Testis (tissue), 3 donors: Measurements from ENCODE around the gene ARHGEF11. TPM values are rescaled to one million over a fixed set of nuclear protein-coding genes. Genes with fewer than 3 reads are reported as not detected.
A peak's percentile ranks its signal among the peaks of the same experiment; 100 is the strongest.

Experiments used
- DNase-seq: peaks from one replicate; pipeline ENCODE4 v3.0.0-alpha.2; 2019
- H3K27ac ChIP-seq, 2 donors: fragments of 200-600 bp; sonication (generic); one replicate each; pipeline ENCODE4 v1.5.1; 2019
- H3K27me3 ChIP-seq: fragments of 200-600 bp; sonication (generic); one replicate; pipeline ENCODE4 v1.5.1; 2019
- H3K36me3 ChIP-seq: fragments of 200-600 bp; sonication (generic); one replicate; pipeline ENCODE4 v1.5.1; 2017; ENCODE audit warnings: low read depth; ENCODE audit errors: missing control alignments
- H3K4me1 ChIP-seq: fragments of 200-600 bp; sonication (generic); one replicate; pipeline ENCODE4 v1.5.1; 2019
- H3K4me3 ChIP-seq, 2 donors: fragments of 200-600 bp; sonication (generic); one replicate each; pipeline ENCODE4 v1.5.1; 2017 to 2019
- H3K9me3 ChIP-seq: fragments of 200-600 bp; sonication (generic); one replicate; pipeline ENCODE4 v1.5.1; 2017
- CTCF ChIP-seq, 3 experiments: fragments of 450-650 bp in 2 of 3; fragments of 200-600 bp in 1 of 3; sonication (generic) in 1 of 3; IDR thresholded peaks; one replicate each; pipeline ENCODE4 v1.5.1; 2016 to 2019; ENCODE audit warnings: antibody characterized with exemption in 3 of 3, mild to moderate bottlenecking in 2 of 3, moderate library complexity in 1 of 3
- POLR2A ChIP-seq: fragments of 450-650 bp; IDR thresholded peaks from one replicate; pipeline ENCODE4 v1.6.1; 2017; ENCODE audit warnings: antibody characterized with exemption, mild to moderate bottlenecking, moderate library complexity
- WGBS, 2 donors: methylation state at CpG; one replicate each; pipeline ENCODE4 v1.1.5; 2018; 5-methylcytosine and 5-hydroxymethylcytosine counted together
- intact Hi-C: fragments of 100-400 bp; cut with DNase I; formaldehyde crosslinking; loops from one replicate; pipeline ENCODE4 v1.15.1; 2023; ENCODE audit warnings: low total_unique reads
- polyA plus RNA-seq: library from polyadenylated mRNA; stranded (reverse); fragments of 350-450 nt; fragmentation: Illumina TruSeq; extraction: RNeasy Lipid Tissue Mini Kit (QIAGEN cat#74804); gene quantifications from one replicate; pipeline ENCODE4 v1.2.3, GENCODE V29; 2014; ENCODE audit warnings: low read depth, low replicate concordance; ENCODE audit not compliant: insufficient read depth
- total RNA-seq, 2 donors: library from RNA; depleted of rRNA; stranded (reverse); fragments of >200 nt; gene quantifications; one replicate each; pipeline ENCODE4 v1.2.3, GENCODE V29; 2016

Gene ARHGEF11
- total and polyA plus RNA-seq, 3 donors from 2014 or later = 69.2 to 120 (median 113) TPM

GRCh38 chr1:156894711-156895454, 150.7 kb downstream of the ARHGEF11 start:
- intact Hi-C loops = no loop called here
- peak; percentile 65 for DNase-seq
- H3K27ac ChIP-seq = peak overlapping the region; percentile 73 to 90
- TF ChIP-seq CTCF (IDR thresholded peaks at IDR 0.05) (no peak), POLR2A (no peak)
- H3K4me3 ChIP-seq = peak overlapping the region in 1 of 2 donors; percentile 58
- H3K4me1 ChIP-seq = peaks cover 21% of the 10 kb centered on the region
- no peaks in the 10 kb centered on the region for H3K9me3 ChIP-seq
- no peaks in the 10 kb centered on the region for H3K36me3 ChIP-seq
- WGBS, 2 donors = 50 to 62% methylated on average over 5 to 12 of the region's 12 CpGs
- H3K27me3 ChIP-seq = no peaks in the 10 kb centered on the region

- H3K36me3 ChIP-seq = no peaks in the 10 kb centered on the region
- intact Hi-C loops = no loop called here
- no peaks in the 10 kb centered on the region for H3K9me3 ChIP-seq
- no peaks in the 10 kb centered on the region for H3K27me3 ChIP-seq
- H3K4me1 ChIP-seq = peaks cover 20% of the 10 kb centered on the region
- peak overlapping the region; percentile 73 to 90 for H3K27ac ChIP-seq
- TF ChIP-seq POLR2A = no peak
- no peak for TF ChIP-seq CTCF (IDR thresholded peaks at IDR 0.05)
- DNase-seq = no peak
- WGBS, 2 donors = 14 to 25% methylated on average over 5 of the region's 5 CpGs
- H3K4me3 ChIP-seq = peak overlapping the region; percentile 45 to 58
Measured at GRCh38 chr1:156894001-156894400, 151.5 kb downstream of the ARHGEF11 start.

- no peaks in the 10 kb centered on the region for H3K9me3 ChIP-seq
- no peaks in the 10 kb centered on the region for H3K36me3 ChIP-seq
- intact Hi-C loops = no loop called here
- H3K27me3 ChIP-seq = no peaks in the 10 kb centered on the region
- WGBS, 2 donors = 6 to 7% methylated on average over 30 to 59 of the region's 60 CpGs
- TF ChIP-seq CTCF (IDR thresholded peaks at IDR 0.05) (no peak), POLR2A (no peak)
- H3K4me3 ChIP-seq = peak within 1 kb of the TSS; percentile 45 to 58
- H3K4me1 ChIP-seq = peaks cover 20% of the 10 kb centered on the region
- peak within 1 kb of the TSS; percentile 73 to 90 for H3K27ac ChIP-seq
- DNase-seq = peak; percentile 48
Measured at GRCh38 chr1:156893048-156893953, 152.2 kb downstream of the ARHGEF11 start, which contains the start of gene PEAR1. Gene PEAR1, plus strand, starts transcription at chr1:156893718. Its CDS starts 10,209 bp downstream, at chr1:156903927.

- WGBS, 2 donors = 6 to 11% methylated on average over 30 to 48 of the region's 48 CpGs
- intact Hi-C loops = no loop called here
Measured at GRCh38 chr1:156892190-156893047, 153.1 kb downstream of the ARHGEF11 start.

More at GRCh38 chr1:156892190-156893047, 153.1 kb downstream of the ARHGEF11 start:
- TF ChIP-seq POLR2A = no peak
- TF ChIP-seq CTCF (IDR thresholded peaks at IDR 0.05) = peak; percentile 67 to 83 (median 71)
- Histone ChIP-seq H3K27ac (peak overlapping the region; percentile 73 to 90), H3K4me1 (peaks cover 15% of the 10 kb centered on the region), H3K4me3 (peak overlapping the region in 1 of 2 donors; percentile 58), H3K27me3 (no peaks in the 10 kb centered on the region), H3K36me3 (no peaks in the 10 kb centered on the region), H3K9me3 (no peaks in the 10 kb centered on the region)
- peak; percentile 94 for DNase-seq
